ENCODE data around the gene MEGF11. TPM values are rescaled to one million over a fixed set of nuclear protein-coding genes. Genes with fewer than 3 reads are reported as not detected.

The MEGF11 gene
- total and polyA plus RNA-seq, 3 experiments from 2014 or later = not detected

GRCh38 chr15:66171841-66172240 is 81.7 kb downstream of the MEGF11 start:
- Mint-ChIP-seq H3K9me3 (no peaks in the 10 kb centered on the region), H3K27me3 (peaks cover 8 to 22% of the 10 kb centered on the region in 2 donors), H3K4me1 (no peaks in the 10 kb centered on the region), H3K4me3 (no peak overlapping the region), H3K36me3 (no peaks in the 10 kb centered on the region), H3K27ac (no peak overlapping the region)
- no peak for DNase-seq
- Histone ChIP-seq H3K36me3 (ENCODE audit: insufficient read depth, low read length) (no peaks in the 10 kb centered on the region), H3K4me3 (ENCODE audit: low read length) (no peak overlapping the region), H3K4me1 (ENCODE audit: insufficient read depth, low read length) (no peaks in the 10 kb centered on the region), H3K27ac (ENCODE audit: low read depth, low read length) (no peak overlapping the region), H3K9me3 (ENCODE audit: low read length) (no peaks in the 10 kb centered on the region), H3K27me3 (ENCODE audit: insufficient read depth, low read length, poor library complexity, severe bottlenecking) (no peaks in the 10 kb centered on the region)
- ChIA-PET CTCF (no interaction called here), POLR2A (no interaction called here)

GRCh38 chr15:66170716-66171115 is 82.8 kb downstream of the MEGF11 start:
- POLR2A ChIA-PET = no interaction called here
- H3K27ac ChIP-seq (ENCODE audit: low read depth, low read length) = no peak overlapping the region
- H3K27me3 ChIP-seq (ENCODE audit: insufficient read depth, low read length, poor library complexity, severe bottlenecking) = no peaks in the 10 kb centered on the region
- no peaks in the 10 kb centered on the region for H3K9me3 Mint-ChIP-seq
- H3K9me3 ChIP-seq (ENCODE audit: low read length) = no peaks in the 10 kb centered on the region
- no peaks in the 10 kb centered on the region for H3K36me3 Mint-ChIP-seq
- CTCF ChIA-PET = no interaction called here
- H3K27me3 Mint-ChIP-seq = peaks cover 8 to 22% of the 10 kb centered on the region in 2 donors
- H3K4me1 ChIP-seq (ENCODE audit: insufficient read depth, low read length) = no peaks in the 10 kb centered on the region
- H3K4me3 Mint-ChIP-seq = no peak overlapping the region
- H3K27ac Mint-ChIP-seq = no peak overlapping the region
- no peak for DNase-seq
- H3K4me3 ChIP-seq (ENCODE audit: low read length) = no peak overlapping the region
- H3K4me1 Mint-ChIP-seq = no peaks in the 10 kb centered on the region
- no peaks in the 10 kb centered on the region for H3K36me3 ChIP-seq (ENCODE audit: insufficient read depth, low read length)

GRCh38 chr15:66170042-66170441 is 83.5 kb downstream of the MEGF11 start:
- Mint-ChIP-seq H3K36me3 (no peaks in the 10 kb centered on the region), H3K4me3 (no peak overlapping the region), H3K27ac (no peak overlapping the region), H3K9me3 (no peaks in the 10 kb centered on the region), H3K4me1 (no peaks in the 10 kb centered on the region), H3K27me3 (peaks cover 8 to 20% of the 10 kb centered on the region in 2 donors)
- Histone ChIP-seq H3K9me3 (ENCODE audit: low read length) (no peaks in the 10 kb centered on the region), H3K4me1 (ENCODE audit: insufficient read depth, low read length) (no peaks in the 10 kb centered on the region), H3K27ac (ENCODE audit: low read depth, low read length) (no peak overlapping the region), H3K27me3 (ENCODE audit: insufficient read depth, low read length, poor library complexity, severe bottlenecking) (no peaks in the 10 kb centered on the region), H3K4me3 (ENCODE audit: low read length) (no peak overlapping the region), H3K36me3 (ENCODE audit: insufficient read depth, low read length) (no peaks in the 10 kb centered on the region)
- no peak for DNase-seq
- ChIA-PET POLR2A (interaction anchor here (0.7 kb wide), 1 partner anchor 17 kb away, joined by 4 read pairs; no protein-coding TSS in a partner anchor), CTCF (no interaction called here)

DNA sequence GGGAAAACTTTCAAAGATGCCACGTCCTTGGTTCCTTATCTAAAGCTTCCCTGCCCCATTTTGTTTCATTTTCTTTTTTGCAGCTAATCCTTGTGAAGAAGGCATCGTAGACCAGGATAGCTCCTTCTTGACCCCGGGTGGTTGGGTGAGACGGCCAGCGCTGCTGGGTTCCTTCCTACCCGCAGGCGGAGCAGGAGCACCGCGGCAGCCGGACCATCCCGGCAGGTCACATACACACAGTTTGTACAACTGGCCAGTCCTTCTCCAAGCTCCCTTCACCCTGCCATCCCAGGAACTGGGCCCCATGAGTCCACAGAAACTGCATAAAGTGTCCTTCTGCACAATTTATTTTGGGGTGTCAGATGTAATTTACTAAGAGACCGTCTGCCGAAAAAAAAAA is 83.9 kb downstream of the MEGF11 start:
- H3K27me3 Mint-ChIP-seq = peaks cover 8 to 16% of the 10 kb centered on the region in 2 donors

GRCh38 chr15:66169023-66169422 is 84.5 kb downstream of the MEGF11 start:
- H3K27me3 ChIP-seq (ENCODE audit: insufficient read depth, low read length, poor library complexity, severe bottlenecking) = no peaks in the 10 kb centered on the region
- no peak for DNase-seq
- no peaks in the 10 kb centered on the region for H3K9me3 ChIP-seq (ENCODE audit: low read length)
- Mint-ChIP-seq H3K4me3 (no peak overlapping the region), H3K9me3 (no peaks in the 10 kb centered on the region), H3K36me3 (no peaks in the 10 kb centered on the region), H3K27ac (no peak overlapping the region), H3K4me1 (no peaks in the 10 kb centered on the region), H3K27me3 (peaks cover 8 to 11% of the 10 kb centered on the region in 2 donors)
- H3K4me1 ChIP-seq (ENCODE audit: insufficient read depth, low read length) = no peaks in the 10 kb centered on the region
- ChIA-PET CTCF (no interaction called here), POLR2A (no interaction called here)
- no peak overlapping the region for H3K4me3 ChIP-seq (ENCODE audit: low read length)
- H3K27ac ChIP-seq (ENCODE audit: low read depth, low read length) = no peak overlapping the region
- H3K36me3 ChIP-seq (ENCODE audit: insufficient read depth, low read length) = no peaks in the 10 kb centered on the region

More for the DNA sequence above, 83.9 kb downstream of the MEGF11 start:
- H3K36me3 Mint-ChIP-seq = no peaks in the 10 kb centered on the region
- Histone ChIP-seq H3K27ac (ENCODE audit: low read depth, low read length) (no peak overlapping the region), H3K36me3 (ENCODE audit: insufficient read depth, low read length) (no peaks in the 10 kb centered on the region), H3K4me1 (ENCODE audit: insufficient read depth, low read length) (no peaks in the 10 kb centered on the region), H3K4me3 (ENCODE audit: low read length) (no peak overlapping the region), H3K9me3 (ENCODE audit: low read length) (no peaks in the 10 kb centered on the region), H3K27me3 (ENCODE audit: insufficient read depth, low read length, poor library complexity, severe bottlenecking) (no peaks in the 10 kb centered on the region)
- no peak overlapping the region for H3K27ac Mint-ChIP-seq
- H3K4me3 Mint-ChIP-seq = no peak overlapping the region
- ChIA-PET CTCF (no interaction called here), POLR2A (interaction anchor here (0.7 kb wide), 1 partner anchor 17 kb away, joined by 4 read pairs; no protein-coding TSS in a partner anchor)
- H3K9me3 Mint-ChIP-seq = no peaks in the 10 kb centered on the region
- no peak for DNase-seq
- H3K4me1 Mint-ChIP-seq = no peaks in the 10 kb centered on the region

- Histone ChIP-seq H3K36me3 (ENCODE audit: insufficient read depth, low read length) (no peaks in the 10 kb centered on the region), H3K4me3 (ENCODE audit: low read length) (no peak overlapping the region), H3K27ac (ENCODE audit: low read depth, low read length) (no peak overlapping the region), H3K27me3 (ENCODE audit: insufficient read depth, low read length, poor library complexity, severe bottlenecking) (no peaks in the 10 kb centered on the region), H3K9me3 (ENCODE audit: low read length) (no peaks in the 10 kb centered on the region), H3K4me1 (ENCODE audit: insufficient read depth, low read length) (no peaks in the 10 kb centered on the region)
- POLR2A ChIA-PET = no interaction called here
- CTCF ChIA-PET = no interaction called here
- peaks cover 5 to 9% of the 10 kb centered on the region in 2 donors for H3K27me3 Mint-ChIP-seq
- no peak overlapping the region for H3K4me3 Mint-ChIP-seq
- H3K36me3 Mint-ChIP-seq = no peaks in the 10 kb centered on the region
- no peaks in the 10 kb centered on the region for H3K4me1 Mint-ChIP-seq
- no peaks in the 10 kb centered on the region for H3K9me3 Mint-ChIP-seq
- no peak overlapping the region for H3K27ac Mint-ChIP-seq
- DNase-seq = no peak
Observed at GRCh38 chr15:66167854-66168253, 85.7 kb downstream of the MEGF11 start.

DNA sequence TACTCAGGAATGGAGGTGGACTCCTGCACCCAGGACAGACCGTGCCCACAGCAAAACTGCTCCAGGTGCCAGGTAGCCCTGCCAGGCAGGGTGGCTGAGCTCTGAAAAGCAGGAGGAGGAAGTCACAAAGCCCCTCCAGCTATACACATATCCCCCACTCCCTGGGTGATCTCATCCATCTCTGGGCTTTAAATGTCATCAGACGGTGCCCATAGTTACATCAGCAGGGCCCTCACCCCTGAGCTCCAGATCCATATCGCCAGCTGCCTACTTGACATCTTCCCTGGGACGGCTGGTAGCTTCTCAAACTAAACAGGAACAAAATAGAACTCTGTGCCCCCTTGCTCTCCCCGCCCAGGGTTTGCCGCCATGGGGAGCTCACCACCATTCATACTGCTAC is 87.7 kb downstream of the MEGF11 start:
- H3K4me3 ChIP-seq (ENCODE audit: low read length) = no peak overlapping the region
- no peak overlapping the region for H3K27ac ChIP-seq (ENCODE audit: low read depth, low read length)
- CTCF ChIA-PET = interaction anchor here (1.6 kb wide), 1 partner anchor 14 kb away, joined by 4 read pairs; no protein-coding TSS in a partner anchor
- Mint-ChIP-seq H3K4me3 (no peak overlapping the region), H3K9me3 (no peaks in the 10 kb centered on the region), H3K36me3 (peaks cover 0 to 2% (median 0%) of the 10 kb centered on the region in 3 donors), H3K4me1 (no peaks in the 10 kb centered on the region), H3K27ac (no peak overlapping the region), H3K27me3 (peaks cover 0 to 3% of the 10 kb centered on the region in 2 donors)
- H3K27me3 ChIP-seq (ENCODE audit: insufficient read depth, low read length, poor library complexity, severe bottlenecking) = no peaks in the 10 kb centered on the region
- POLR2A ChIA-PET = no interaction called here
- no peaks in the 10 kb centered on the region for H3K9me3 ChIP-seq (ENCODE audit: low read length)
- no peaks in the 10 kb centered on the region for H3K4me1 ChIP-seq (ENCODE audit: insufficient read depth, low read length)
- DNase-seq = no peak
- no peaks in the 10 kb centered on the region for H3K36me3 ChIP-seq (ENCODE audit: insufficient read depth, low read length)

GRCh38 chr15:66164788-66165187 is 88.8 kb downstream of the MEGF11 start:
- peak overlapping the region in 1 of 8 donors; percentile 69 for H3K27ac Mint-ChIP-seq
- POLR2A ChIA-PET = no interaction called here
- DNase-seq = no peak

DNA sequence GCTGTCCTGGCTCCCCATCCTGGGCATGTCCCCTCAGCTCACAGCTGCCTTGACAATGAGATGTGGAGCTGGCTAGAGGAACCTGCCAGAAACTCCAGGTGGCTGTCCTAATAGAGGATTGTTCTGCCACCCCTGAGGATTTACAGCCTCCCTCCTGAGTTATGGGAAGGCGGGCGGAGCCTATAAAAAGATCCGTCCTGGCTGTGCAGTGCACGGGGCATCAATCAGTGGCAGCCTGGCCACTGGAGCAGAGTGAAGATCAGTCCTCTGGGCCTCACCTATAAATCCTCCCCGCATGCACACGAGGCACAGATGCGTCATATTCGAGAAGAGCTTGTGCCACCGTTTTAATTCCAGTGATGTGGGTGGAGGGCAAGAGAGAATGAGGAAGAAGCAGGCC is 90.0 kb downstream of the MEGF11 start:
- Mint-ChIP-seq H3K9me3 (no peaks in the 10 kb centered on the region), H3K4me1 (no peaks in the 10 kb centered on the region), H3K27me3 (peaks cover 0 to 3% of the 10 kb centered on the region in 2 donors), H3K36me3 (peaks cover 0 to 2% (median 0%) of the 10 kb centered on the region in 3 donors), H3K4me3 (no peak overlapping the region), H3K27ac (no peak overlapping the region)
- no peak overlapping the region for H3K27ac ChIP-seq (ENCODE audit: low read depth, low read length)
- H3K9me3 ChIP-seq (ENCODE audit: low read length) = no peaks in the 10 kb centered on the region
- no peaks in the 10 kb centered on the region for H3K4me1 ChIP-seq (ENCODE audit: insufficient read depth, low read length)
- ChIA-PET POLR2A (no interaction called here), CTCF (no interaction called here)
- no peak overlapping the region for H3K4me3 ChIP-seq (ENCODE audit: low read length)
- H3K36me3 ChIP-seq (ENCODE audit: insufficient read depth, low read length) = no peaks in the 10 kb centered on the region
- H3K27me3 ChIP-seq (ENCODE audit: insufficient read depth, low read length, poor library complexity, severe bottlenecking) = no peaks in the 10 kb centered on the region
- no peak for DNase-seq

More at GRCh38 chr15:66164788-66165187, 88.8 kb downstream of the MEGF11 start:
- H3K4me3 Mint-ChIP-seq = no peak overlapping the region
- Histone ChIP-seq H3K4me3 (ENCODE audit: low read length) (no peak overlapping the region), H3K4me1 (ENCODE audit: insufficient read depth, low read length) (no peaks in the 10 kb centered on the region), H3K27me3 (ENCODE audit: insufficient read depth, low read length, poor library complexity, severe bottlenecking) (no peaks in the 10 kb centered on the region), H3K36me3 (ENCODE audit: insufficient read depth, low read length) (no peaks in the 10 kb centered on the region), H3K9me3 (ENCODE audit: low read length) (no peaks in the 10 kb centered on the region), H3K27ac (ENCODE audit: low read depth, low read length) (no peak overlapping the region)
- H3K9me3 Mint-ChIP-seq = no peaks in the 10 kb centered on the region
- H3K27me3 Mint-ChIP-seq = peaks cover 0 to 3% of the 10 kb centered on the region in 2 donors
- no peaks in the 10 kb centered on the region for H3K4me1 Mint-ChIP-seq
- H3K36me3 Mint-ChIP-seq = peaks cover 0 to 2% (median 0%) of the 10 kb centered on the region in 3 donors
- CTCF ChIA-PET = no interaction called here
